ENCODE data around the gene RNH1.
A peak's percentile ranks its signal among the peaks of the same experiment; 100 is the strongest.

DNA sequence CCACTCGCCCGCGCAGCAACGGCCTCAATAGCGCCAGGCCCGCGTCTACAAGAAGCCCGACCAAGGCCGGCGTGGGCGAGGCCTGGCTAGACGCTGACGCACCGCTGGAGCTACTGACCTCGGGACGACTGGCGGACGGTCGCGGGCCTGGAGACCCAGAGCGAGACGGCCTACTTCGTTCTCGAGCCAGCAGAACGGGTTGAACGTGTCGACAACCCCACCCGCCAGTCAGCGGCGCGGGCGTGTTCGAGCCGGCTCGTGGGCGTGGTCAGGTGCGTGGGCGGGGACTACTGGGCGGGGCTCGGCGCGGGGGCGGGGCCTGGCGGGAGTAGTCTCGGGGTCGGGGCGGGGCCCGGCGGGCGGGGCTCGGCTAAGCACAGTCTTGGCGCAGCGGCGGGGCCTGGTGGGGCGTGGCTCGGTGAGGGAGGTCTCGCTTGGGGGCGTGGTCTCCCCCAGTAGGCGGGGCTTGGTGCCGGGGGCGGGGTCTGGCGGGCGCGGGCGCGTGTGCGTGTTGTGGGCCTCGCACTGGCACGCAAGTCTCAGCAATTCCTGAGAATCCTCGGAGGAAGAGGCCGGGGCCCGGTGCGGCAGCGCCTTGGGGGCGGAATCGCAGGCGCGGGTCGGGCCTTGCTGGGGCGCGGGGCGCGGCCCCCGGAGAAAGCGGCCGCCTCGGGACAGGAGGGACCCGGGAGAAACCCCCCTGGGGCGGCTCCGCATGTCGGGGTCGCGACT lies at the start of gene RNH1:
- TF ChIP-seq, protein P1, sequence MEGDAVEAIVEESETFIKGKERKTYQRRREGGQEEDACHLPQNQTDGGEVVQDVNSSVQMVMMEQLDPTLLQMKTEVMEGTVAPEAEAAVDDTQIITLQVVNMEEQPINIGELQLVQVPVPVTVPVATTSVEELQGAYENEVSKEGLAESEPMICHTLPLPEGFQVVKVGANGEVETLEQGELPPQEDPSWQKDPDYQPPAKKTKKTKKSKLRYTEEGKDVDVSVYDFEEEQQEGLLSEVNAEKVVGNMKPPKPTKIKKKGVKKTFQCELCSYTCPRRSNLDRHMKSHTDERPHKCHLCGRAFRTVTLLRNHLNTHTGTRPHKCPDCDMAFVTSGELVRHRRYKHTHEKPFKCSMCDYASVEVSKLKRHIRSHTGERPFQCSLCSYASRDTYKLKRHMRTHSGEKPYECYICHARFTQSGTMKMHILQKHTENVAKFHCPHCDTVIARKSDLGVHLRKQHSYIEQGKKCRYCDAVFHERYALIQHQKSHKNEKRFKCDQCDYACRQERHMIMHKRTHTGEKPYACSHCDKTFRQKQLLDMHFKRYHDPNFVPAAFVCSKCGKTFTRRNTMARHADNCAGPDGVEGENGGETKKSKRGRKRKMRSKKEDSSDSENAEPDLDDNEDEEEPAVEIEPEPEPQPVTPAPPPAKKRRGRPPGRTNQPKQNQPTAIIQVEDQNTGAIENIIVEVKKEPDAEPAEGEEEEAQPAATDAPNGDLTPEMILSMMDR (IDR thresholded peaks at IDR 0.05) = no peak
- TF ChIP-seq EP300 (IDR thresholded peaks at IDR 0.05) = peak in 1 of 2 donors; percentile 73
